Measurements from ENCODE around the gene ZMIZ1. TPM values are rescaled to one million over a fixed set of nuclear protein-coding genes. Genes with fewer than 3 reads are reported as not detected.

The ZMIZ1 gene
- polyA plus RNA-seq, 1 donor, result 44.4 TPM

- DNase-seq, result no peak
Observed at GRCh38 chr10:79082631-79083596, 14.1 kb downstream of the ZMIZ1 start.

DNA sequence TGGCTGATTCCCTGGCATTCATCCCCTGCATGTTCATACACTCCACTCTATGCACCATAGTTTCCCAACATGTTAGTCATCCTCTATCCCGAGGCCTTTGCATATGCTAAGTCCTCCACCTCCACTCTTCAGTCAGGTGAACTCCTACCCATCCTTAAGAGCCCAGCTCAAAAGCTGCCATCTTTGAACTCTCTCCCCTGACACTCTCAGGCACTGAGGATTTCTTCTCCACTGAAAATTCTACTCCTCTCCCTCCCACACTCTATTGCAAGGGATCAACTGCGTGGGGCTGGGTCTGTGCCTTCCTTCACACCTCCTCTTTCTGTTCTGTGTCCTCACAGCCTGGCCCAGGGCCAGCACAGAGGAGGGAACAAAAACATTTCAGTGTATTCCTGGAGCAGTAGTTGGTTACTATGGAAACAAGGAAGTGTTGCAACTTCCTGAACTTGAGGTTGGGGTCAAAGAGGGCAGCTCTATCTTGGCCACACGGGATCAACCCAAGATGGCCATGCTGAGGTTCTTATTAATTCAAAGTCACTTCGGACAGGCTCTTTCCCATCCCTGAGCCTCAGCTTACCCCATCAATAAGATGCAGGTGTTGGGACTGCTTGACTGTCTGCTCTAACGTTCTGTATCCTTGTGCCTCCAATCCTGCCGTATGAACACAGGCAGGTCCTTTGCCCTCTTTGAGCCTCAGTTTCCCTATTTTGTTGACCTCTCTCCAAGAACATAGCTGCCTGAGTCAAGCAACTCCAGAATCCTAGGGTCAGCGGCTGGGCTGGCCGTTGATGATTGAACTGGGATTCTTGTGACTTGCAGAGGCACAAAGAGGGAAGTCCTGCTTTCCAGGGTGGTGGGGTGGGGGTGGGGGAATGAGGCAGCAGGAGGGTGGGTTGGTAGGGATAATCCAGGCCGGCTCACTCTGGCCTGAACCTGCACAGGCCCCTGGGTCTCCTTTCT lies 15.5 kb downstream of the ZMIZ1 start:
- DNase-seq, result peak; percentile 75

GRCh38 chr10:79084972-79085597 lies 16.3 kb downstream of the ZMIZ1 start:
- DNase-seq, result no peak

DNA sequence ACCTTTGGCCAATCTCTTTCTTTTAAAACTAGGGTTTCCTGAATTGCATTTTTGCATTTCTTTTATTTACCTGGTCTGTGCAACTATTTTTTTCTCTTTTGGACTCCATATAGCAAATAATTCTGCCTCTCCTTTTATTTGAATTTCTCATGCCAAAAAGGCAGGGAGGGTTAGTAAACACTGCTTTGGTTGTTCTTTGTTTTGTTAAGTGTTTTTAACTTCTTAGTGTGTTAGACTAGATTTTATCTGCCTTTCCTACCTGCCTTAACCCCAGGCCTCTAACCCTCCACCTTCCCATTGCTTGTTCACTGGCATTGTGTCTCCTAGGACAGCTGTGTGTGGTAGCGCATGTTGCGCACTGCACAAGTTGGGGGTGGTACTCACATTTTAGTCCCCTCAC lies 18.1 kb downstream of the ZMIZ1 start:
- no peak for DNase-seq

DNA sequence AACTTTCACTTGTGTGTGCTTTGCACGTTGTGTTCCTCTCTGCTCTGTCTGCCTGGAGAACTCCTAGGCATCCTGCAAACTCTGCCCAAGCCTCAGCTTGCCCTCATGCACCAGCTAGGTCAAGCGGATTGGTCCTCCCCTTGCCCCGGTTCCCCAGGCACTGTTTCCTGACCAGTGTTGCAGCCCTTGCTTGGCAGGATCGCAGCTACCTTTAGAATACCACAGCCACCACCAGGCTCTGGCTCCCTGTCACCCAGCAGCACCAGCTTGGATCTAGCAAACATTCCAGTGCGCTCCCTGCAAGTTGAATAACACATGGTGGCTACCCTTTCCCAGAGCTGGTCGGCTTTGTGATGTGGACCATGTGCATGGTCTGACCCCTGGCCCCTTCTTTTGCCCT lies 19.0 kb downstream of the ZMIZ1 start:
- no peak for DNase-seq

- no peak for DNase-seq
Observed at GRCh38 chr10:79088176-79088575, 19.4 kb downstream of the ZMIZ1 start.

- no peak for DNase-seq
Observed at GRCh38 chr10:79088613-79089355, 20.0 kb downstream of the ZMIZ1 start.

- DNase-seq, result no peak
Observed at GRCh38 chr10:79089632-79090031, 20.9 kb downstream of the ZMIZ1 start.

GRCh38 chr10:79090134-79090803 lies 21.5 kb downstream of the ZMIZ1 start:
- no peak for DNase-seq

DNA sequence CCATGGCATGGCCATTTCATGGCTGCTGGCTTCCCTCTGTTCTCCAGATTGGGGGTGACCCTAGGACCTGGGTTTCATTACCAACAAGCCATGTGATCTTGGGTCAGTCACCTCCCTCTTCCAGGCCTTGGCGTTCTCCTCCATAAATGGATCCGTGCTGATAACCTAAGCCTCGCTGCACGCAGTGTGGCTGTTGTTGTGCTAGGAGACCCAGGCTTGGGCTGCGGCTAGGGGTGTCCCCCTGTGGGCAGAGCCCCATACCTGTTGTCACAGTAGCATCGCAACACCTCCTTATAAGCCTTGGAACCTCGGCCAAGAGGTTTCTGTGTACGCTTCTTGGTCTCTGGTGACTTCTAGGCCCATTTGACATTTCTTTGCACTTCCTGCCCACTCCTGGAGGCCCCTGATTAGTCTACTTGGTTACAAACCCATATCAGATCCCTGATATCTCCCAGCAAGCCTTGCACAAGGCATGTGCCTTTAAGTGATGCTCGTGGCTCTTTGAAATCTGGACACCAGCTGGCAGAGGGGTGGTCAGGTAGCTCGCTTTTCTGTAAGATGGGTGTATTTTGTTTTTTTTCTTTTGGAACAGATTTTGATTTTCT lies 23.6 kb downstream of the ZMIZ1 start:
- DNase-seq, result no peak

DNA sequence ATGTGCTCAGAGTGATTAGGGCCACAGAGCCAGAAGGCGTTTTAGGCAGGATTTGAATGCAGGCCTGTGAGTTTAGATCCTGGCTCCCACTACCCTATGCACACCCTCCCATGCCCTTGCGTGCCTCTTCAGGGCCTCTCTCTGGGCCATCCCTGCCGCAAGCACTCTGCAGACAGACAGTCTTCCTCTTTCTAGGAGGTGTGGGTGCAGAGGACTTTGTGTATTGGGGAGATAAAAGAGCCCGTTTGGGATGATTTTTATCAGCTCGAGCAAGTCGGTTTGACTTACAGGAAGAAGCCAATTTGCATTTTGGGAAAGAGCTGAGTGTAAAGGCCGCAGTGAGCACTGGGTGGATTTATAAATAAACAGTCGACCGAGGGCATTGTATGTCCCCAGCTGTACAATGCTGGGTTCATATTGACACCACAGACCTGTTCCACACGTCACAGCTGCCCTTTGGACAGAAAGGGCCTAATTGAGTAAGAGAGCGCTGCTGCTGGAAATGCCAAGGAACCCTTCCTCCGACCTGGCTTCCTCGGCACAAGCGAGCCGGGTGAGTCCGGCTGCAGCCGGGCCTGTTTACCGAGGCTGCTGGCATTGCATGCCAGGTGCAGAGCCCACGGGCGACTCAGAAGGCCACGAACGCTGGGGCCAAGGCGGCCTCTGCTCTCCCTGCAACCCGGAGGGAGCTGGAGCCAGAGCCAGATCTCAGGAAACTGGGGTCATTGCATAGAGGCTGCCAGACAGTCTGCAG lies 25.1 kb downstream of the ZMIZ1 start:
- no peak for DNase-seq

GRCh38 chr10:79094412-79095175 lies 25.8 kb downstream of the ZMIZ1 start:
- DNase-seq, result no peak

GRCh38 chr10:79095316-79095715 lies 26.6 kb downstream of the ZMIZ1 start:
- DNase-seq, result no peak

DNA sequence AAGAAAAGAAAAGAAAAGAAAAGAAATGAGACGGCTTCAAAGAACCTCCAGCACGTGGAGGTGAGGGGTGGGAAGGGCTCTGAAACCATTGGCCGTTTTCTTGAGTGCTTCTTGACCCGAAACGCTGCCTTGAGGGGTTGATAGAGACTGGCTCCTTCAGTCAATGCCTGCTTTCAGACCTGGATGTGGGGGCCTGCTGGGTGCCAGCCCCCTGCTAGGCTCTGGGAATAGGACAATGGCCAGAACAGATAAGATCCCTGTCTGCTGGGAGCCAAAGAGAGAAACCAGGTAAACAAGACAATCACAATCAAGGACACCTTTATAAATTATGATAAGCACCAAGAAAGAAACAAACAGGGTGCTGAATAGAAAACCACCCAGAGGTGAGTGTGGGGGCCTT lies 27.7 kb downstream of the ZMIZ1 start:
- no peak for DNase-seq

GRCh38 chr10:79097021-79097872 lies 28.5 kb downstream of the ZMIZ1 start:
- no peak for DNase-seq

GRCh38 chr10:79098061-79098460 lies 29.3 kb downstream of the ZMIZ1 start:
- DNase-seq, result no peak

DNA sequence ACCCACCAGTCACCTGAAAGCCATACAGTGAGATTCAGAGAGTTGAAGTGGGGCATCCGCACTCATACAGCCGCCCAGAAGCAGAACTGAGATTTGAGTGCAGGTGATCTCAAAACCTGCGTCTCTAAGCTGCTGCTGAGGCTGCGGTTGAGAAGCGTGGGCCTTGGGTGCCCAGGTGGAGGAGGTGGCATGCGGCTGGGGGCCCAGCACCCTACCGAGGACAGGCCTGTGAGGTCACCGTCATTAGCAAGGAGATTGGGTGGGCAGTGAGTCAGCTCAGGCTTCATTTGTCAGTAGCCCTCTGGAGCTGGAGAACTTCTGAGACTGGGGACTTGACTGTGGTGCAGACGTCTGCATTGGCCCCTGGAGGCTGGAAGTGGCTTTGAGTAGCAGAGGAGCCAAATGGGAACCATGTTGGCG lies 29.8 kb downstream of the ZMIZ1 start:
- no peak for DNase-seq

- DNase-seq, result no peak
Observed at GRCh38 chr10:79099898-79100448, 31.2 kb downstream of the ZMIZ1 start.
